Central memory CD4-positive, alpha-beta T cell (primary cell): Measurements from ENCODE around the gene CLEC9A.

ENCODE experiments used
- DNase-seq: peaks from one replicate; pipeline ENCODE4 v3.0.0; 2022

Gene CLEC9A

GRCh38 chr12:10113075-10113474 is 82.6 kb downstream of the CLEC9A start:
- DNase-seq = no peak

GRCh38 chr12:10113920-10114319 is 83.4 kb downstream of the CLEC9A start:
- no peak for DNase-seq

- no peak for DNase-seq
Observed at GRCh38 chr12:10115311-10115710, 84.8 kb downstream of the CLEC9A start.
